K562 (cell line): ENCODE measurements around the gene IFITM2. TPM values are rescaled to one million over a fixed set of nuclear protein-coding genes. Genes with fewer than 3 reads are reported as not detected.

Experiments
- CUX1 ChIP-seq: fragments of 200-800 bp; sonication (Bioruptor generic); IDR thresholded peaks from 2 replicates; pipeline ENCODE4 v1.6.1; 2016; ENCODE audit warnings: missing genetic modification characterization, missing compliant biosample characterization
- RREB1 ChIP-seq: fragments of 250-450 bp; sonication (Bioruptor Pico); IDR thresholded peaks from 2 replicates; pipeline ENCODE4 v1.4.0; 2020
- polyA plus RNA-seq, 8 experiments: library from polyadenylated mRNA; depleted of rRNA in 4 of 8; stranded (reverse) in 5 of 8; unstranded in 3 of 8; fragments of >200 nt; fragmentation: Nextera tagmentation in 2 of 8; fragmentation: Illumina TruSeq in 1 of 8; extraction: Ambion mirVana in 2 of 8; extraction: Trizol in 1 of 8; gene quantifications; 2 replicates each; pipeline versions ENCODE4 v1.2.1 to v1.2.3, GENCODE V29; 2011 to 2014; ENCODE audit warnings: inconsistent platforms in 1 of 8, missing spikeins in 1 of 8
- total RNA-seq, 7 experiments: library from RNA; depleted of rRNA in 6 of 7; stranded (reverse); fragments of >200 nt in 6 of 7; fragmentation: Illumina TruSeq in 2 of 7; extraction: Trizol in 2 of 7; gene quantifications; 2 replicates each; pipeline versions ENCODE4 v1.2.1 to v1.2.3, GENCODE V29; 2011 to 2021; ENCODE audit warnings: low replicate concordance in 1 of 7

IFITM2 gene
- total and polyA plus RNA-seq, 9 of the 15 experiments (the other 6 are each of a cell fraction or from before 2014, with no cell fraction given): 52.8 to 4,872 (median 356) TPM

- peak; percentile 97 for TF ChIP-seq RREB1 (CRISPR knock-in tag)
- peak; percentile 72 for TF ChIP-seq CUX1 (CRISPR knock-in tag)
These were observed 44.9 kb downstream of the IFITM2 start (continued) for GRCh38 chr11:352456-353031.
